H4 (cell line): Measurements from ENCODE around the gene TBXA2R. TPM values are rescaled to one million over a fixed set of nuclear protein-coding genes. Genes with fewer than 3 reads are reported as not detected.

ENCODE experiments used
- DNase-seq: peaks from one replicate; pipeline ENCODE4 v3.0.0-alpha.2; 2015; ENCODE audit warnings: low spot score
- total RNA-seq: library from RNA; depleted of rRNA; stranded (reverse); fragments of >200 nt; shearing (Covaris generic); gene quantifications from 2 replicates; pipeline ENCODE4 v1.2.3, GENCODE V29; 2014

The TBXA2R gene
- total RNA-seq, 1 experiment from 2014 or later: not detected

- DNase-seq: no peak
Measured at GRCh38 chr19:3619631-3620012, 12.9 kb upstream of the TBXA2R start.

GRCh38 chr19:3618811-3619630, 12.3 kb upstream of the TBXA2R start:
- no peak for DNase-seq

GRCh38 chr19:3618144-3618810, 11.6 kb upstream of the TBXA2R start:
- DNase-seq: no peak

GRCh38 chr19:3617463-3617862, 10.8 kb upstream of the TBXA2R start:
- no peak for DNase-seq

- DNase-seq: no peak
Measured at GRCh38 chr19:3615524-3616135, 9.0 kb upstream of the TBXA2R start.

GRCh38 chr19:3614858-3615505, 8.3 kb upstream of the TBXA2R start:
- no peak for DNase-seq

- no peak for DNase-seq
Measured at GRCh38 chr19:3613818-3614661, 7.4 kb upstream of the TBXA2R start.

- DNase-seq: no peak
Measured at GRCh38 chr19:3612901-3613741, 6.4 kb upstream of the TBXA2R start.

- no peak for DNase-seq
Measured at GRCh38 chr19:3612330-3612729, 5.7 kb upstream of the TBXA2R start.

GRCh38 chr19:3611841-3612240, 5.2 kb upstream of the TBXA2R start:
- DNase-seq: no peak

GRCh38 chr19:3610745-3611717, 4.4 kb upstream of the TBXA2R start:
- DNase-seq: no peak

GRCh38 chr19:3609779-3610719, 3.4 kb upstream of the TBXA2R start:
- DNase-seq: no peak

- no peak for DNase-seq
Measured at GRCh38 chr19:3608750-3609322, 2.2 kb upstream of the TBXA2R start.

- no peak for DNase-seq
Measured at GRCh38 chr19:3608079-3608641, 1.5 kb upstream of the TBXA2R start.

GRCh38 chr19:3607303-3608078, 816 bp upstream of the TBXA2R start:
- DNase-seq: no peak

GRCh38 chr19:3606174-3606689, 443 bp downstream of the TBXA2R start:
- DNase-seq: no peak
